GM18868 (cell line): ENCODE measurements around the gene PDGFD.
A peak's percentile ranks its signal among the peaks of the same experiment; 100 is the strongest.

Source experiments
- ATAC-seq: cut with Tn5 transposase; IDR thresholded peaks from one replicate; pipeline ENCODE4 v1.9.1; 2021; ENCODE audit warnings: mild to moderate bottlenecking, moderate library complexity; ENCODE audit not compliant: unreplicated experiment

Gene PDGFD

DNA sequence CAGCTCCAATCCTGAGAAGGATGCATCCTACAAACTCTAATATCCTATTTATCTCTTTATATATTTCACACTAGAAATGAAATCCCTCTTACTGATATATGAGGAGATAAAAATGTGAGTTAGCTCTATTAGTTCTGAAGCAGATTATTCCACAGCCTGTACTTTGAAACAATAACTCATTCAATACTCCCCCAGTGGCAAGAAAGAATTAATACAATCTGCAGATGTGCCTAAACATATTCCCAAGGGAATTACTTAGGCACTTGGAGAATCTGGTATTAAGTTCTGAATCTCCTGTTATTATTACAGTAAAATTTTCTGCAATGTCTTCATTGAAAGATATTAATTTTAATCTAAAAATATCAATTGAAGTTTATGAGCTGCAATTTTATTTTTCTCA lies 68.2 kb downstream of the PDGFD start:
- ATAC-seq: no peak

DNA sequence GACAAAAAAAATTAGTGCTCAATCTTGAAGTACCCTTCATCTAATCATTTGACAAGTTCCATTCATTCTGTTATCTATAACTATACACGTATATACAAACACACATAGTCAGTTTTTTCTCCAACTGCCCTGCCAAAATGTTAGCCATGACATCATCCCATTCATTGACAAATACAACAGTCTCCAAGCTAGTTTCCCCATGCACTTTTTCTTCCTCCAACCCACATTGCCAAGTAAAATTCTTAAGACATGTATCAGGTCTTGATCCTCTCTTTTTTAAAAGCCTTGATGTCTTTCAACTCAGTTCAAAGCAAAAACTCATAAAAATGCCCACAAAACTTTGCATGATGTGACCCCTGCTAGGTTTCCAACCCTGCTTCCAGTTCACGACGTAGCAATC lies 69.4 kb downstream of the PDGFD start:
- ATAC-seq: no peak

DNA sequence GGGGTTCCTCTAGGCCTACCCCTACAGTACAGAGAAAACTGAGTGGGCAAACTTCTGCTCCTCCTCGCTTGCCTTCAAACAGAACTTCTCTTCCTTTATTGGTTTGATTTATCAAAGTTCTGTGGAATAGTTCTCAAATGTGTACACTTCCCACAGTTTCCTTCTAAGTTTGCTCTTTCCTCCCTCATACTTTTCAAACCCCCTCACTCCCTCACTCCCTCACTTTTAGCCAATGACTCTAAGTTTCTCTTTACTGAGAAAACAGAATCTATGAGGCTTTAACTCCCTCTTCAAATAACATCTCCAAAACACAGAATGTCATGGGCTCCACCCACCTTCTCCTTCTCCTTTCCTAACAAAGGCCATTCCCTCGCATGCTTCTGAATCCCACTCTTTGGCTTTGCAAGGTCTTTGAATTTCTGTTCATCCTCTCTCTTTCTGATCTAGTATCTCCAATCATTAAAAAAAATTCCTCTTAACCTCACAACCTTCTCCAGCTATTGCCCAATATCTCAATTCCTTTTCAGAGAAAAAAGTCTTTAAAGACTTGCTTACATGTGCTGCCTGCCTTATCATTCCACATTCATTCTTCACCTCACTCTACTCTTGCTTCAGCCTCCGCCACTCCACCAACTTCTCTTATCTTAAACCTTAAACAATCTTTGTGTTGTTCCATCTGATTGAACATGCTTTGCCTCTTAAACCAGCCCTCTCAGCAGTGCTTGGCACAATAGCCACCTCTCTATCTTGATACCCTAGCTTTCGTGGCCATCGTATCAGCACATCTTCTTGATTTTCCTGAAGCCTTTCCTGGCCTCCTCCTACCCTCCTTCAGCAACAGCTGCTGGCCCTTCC lies 70.3 kb downstream of the PDGFD start:
- no peak for ATAC-seq

DNA sequence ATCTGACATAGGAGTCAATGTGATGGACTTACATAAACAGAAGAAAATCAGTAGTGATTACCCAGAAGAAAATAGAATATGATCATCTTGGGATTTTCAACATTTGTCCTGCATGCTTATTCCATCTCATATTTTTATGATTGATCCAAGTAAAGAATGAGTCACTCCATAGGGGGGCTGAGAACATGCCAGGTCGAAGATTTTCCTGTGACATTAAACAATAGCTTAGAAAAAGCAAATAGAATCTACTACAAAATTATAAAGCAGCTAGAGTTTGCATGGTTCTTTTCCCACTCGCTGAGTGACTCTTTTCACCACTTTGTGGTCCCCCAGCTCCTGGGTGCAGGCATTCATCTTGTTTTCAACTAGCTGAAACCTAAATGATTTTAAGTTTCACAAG lies 71.2 kb downstream of the PDGFD start:
- no peak for ATAC-seq

DNA sequence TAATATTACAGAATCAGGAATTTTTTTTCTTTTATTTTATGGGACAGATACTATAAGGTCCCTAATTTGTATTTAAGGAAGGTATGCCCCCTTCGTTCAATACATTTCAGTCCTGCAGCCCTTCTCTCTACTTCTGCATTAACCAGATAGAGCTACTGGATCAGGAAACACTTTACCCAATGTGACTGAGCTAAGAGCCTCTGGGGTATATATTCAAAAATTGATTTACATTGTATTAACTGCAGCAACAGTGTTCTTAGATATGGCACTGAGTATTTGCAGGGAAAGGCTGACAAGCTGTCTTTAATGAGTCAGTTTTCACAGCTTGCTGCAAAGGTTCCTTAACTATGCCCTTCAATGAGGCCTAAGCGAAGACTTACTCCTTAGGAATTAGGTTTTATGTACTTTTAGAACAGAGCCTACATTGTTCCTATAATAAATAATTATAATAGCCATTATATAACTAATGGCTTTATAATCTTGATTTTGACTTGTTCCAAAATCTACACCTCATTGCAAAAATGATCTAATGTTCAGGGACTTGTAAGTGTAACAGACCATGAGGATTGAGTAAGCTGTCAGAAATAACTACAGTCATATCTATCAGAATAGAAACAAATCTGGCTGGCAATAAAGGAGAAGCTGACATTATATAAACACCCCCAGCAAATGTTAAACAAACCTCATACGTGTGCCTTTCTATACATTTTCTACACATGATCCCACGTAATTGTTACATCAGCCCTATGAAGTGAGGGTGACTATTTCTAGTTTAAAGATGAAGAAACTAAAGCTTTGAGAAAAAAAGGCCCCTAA lies 72.5 kb downstream of the PDGFD start:
- ATAC-seq: no peak

DNA sequence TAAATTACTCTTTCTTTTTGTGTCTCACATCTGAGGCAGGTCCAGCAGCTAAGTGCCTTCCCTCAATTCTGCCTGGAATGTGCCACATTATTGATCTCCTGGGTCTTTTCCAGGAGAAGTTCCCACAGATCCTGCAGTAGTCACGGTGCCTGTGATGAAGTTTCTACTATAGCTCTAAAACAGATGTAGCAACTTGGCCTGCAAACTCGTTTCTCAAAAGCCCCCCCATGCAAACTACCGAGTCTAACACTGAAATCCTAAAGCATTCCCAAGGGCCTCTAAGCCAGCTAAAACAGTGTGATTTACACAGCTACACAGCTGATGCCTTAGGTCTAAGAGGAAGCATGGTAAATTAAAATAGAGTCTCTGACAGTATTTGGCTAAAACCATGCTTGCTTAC lies 73.2 kb downstream of the PDGFD start:
- ATAC-seq: no peak

DNA sequence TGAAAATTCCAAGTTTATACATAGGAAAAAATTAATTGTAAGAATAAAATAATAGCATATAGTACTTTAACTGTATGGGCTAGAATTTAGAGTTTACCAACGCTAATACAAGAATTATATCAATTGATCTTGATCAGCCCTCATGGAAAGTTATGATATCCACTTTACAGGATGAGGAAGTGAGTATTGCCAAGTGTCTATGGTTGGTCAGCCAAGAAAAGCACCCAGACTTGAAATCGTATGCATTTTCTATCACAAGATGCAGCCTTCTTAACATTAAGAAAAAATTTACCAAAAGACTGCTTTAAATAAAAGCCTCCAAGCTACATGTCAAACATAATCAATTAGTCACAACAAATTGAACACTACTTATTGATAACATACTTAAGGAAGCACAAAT lies 74.5 kb downstream of the PDGFD start:
- no peak for ATAC-seq

DNA sequence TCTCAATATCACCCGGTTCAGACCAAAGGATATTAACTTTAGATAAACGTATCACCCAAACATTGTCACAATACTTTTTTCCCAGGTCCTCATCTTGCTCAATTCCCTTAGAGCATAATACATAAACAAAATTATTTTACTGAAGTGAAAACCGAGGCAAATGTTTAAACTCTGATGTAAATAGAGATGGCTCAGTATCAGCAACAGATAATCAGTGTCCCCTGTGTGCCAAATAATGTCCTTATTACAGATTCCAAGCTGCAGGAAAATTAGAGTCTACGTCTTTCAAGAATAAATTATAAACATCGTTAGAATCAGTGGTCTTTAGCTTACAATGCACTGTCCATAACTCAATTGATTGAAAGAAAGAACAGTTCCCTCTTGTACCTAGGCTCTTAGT lies 77.3 kb downstream of the PDGFD start:
- no peak for ATAC-seq

DNA sequence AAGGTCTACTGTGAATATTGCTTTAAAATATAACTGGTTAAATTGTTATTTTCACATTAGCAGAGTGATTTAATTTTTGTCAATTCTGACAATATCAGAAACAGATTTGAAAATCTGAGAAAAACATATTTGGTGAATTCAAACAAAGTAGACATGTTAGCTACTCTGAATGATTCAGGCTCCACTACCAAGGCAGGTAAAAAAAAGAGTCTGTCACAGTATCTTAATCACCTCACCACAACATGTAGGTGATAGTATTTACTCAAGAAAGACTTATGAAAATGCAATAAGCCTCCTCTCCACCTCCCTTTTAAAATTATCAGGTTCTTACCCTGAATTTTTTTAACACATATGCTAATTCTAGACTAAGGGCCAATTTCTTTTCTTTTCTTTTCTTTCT lies 85.0 kb downstream of the PDGFD start:
- ATAC-seq: no peak

DNA sequence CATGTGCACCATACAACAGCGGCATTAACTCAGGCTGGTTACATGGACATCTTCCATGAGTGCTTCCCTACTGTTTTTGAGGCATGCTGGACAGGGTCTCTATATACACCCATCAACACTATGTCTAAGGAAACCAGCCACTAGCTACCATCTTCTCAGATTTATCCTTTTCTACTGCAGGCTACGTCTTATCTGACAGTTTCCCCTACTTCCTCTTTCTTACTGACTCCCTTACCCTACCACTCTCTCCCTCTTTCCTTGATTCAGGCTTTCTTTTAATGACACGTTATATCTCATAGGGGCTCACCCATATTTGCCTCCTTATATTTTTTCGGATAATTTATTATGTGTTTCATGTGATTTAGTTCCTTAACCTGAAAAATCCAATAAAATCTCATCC lies 85.7 kb downstream of the PDGFD start:
- no peak for ATAC-seq

DNA sequence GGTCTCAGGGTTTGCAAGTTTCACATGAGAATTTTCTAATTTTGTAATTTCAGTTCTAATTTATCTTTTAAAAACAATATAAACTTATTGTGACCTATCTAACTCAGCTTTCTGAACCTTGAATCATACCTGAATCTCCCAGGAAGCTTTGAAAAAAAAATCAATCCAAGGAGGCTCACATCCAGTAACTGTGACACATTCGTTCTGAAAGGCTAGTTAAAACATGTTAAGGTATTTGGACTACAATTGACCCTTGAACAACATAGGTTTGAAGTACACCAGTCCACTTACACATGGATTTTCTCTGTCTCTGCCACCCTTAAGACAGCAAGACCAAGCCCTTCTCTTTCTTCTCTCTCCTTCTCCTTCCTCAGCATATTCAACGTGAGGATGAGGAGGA lies 87.5 kb downstream of the PDGFD start:
- ATAC-seq: no peak

DNA sequence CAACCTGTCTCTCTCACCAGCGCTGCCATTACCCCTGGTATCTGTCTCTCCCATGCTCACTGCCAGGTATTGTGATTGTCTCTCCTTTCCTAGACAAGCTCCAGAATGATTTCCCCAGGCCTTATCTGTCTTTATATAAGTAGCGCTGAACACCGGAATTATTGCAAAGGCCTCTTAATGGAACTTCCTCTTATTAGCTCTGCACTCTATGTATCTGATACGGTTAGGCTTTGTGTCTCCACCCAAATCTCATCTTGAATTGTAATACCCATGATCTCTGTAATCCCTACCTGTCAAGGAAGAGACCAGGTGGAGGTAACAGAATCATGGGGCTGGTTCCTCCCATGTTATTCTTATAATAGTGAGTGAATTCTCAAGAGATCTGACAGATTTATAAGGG lies 88.2 kb downstream of the PDGFD start:
- no peak for ATAC-seq

DNA sequence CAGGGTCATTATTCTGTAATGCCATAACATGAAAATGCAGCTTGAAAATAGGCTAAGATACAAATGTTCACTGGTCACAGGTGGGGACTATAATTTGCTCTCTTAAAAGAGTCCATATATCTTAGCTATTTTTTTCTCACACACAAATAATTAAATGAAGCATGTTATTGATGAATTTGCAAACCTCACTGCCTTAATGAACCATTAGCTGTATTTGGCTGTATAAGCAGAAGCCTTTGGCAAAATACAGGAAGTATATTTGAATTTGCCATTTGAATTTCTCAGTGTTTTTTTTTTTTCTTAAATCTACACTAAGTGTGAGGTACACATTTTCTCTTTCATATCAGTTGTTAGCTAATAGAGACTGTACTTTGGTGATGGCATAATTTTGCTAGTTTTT lies 88.9 kb downstream of the PDGFD start:
- no peak for ATAC-seq

DNA sequence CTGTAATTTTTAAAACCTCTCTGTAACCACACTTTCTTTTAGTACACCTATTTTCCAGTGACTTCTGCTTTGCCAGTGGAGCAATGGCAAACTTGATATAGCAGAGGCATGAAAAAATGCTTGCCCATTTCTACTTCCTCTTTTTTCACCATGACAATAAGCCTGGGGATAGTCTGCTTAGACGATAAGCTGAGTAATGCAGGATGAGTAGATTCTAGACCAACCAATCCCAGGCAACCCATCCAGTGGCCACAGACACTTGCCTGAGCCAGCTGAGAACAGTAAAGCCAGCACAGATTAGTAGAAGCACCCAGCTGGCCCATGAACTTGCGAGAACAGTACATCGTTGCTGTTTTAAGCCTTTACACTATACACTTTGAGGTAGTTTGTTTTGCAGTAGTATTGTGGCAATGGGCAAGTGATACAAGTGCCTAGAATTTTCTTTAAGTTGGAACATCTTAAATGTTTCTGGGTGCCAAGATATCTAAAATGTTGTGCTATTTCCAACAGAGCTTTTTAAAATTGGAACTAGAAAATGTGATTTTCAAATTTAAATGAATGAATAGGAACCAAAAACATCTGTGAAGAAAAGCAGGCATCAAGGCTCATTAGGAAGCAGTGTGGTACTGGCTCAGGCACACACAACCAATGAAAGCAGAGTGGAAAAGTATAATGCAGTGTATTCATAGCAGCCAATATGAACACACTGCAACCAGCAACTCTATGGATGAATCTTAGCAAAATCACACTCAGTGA lies 89.8 kb downstream of the PDGFD start:
- peak; percentile 94 for ATAC-seq

DNA sequence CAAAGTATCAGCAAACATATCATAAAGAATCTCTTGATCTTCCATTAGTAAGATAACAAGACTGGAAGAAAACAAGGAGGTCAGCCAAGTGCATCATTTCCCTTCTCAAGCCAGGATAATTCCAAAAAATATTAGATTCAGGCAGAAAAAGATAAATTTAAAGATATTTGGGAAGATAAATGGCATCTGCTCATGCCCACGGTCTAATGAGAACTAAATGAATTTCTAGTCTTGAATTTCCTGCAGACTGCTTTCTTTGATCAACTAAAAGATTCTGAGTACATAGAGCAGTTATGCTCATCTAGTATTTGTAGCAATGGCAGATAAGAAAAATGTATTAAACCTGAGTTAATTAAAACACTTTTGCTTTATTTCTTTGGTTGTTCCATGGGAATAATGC lies 96.4 kb downstream of the PDGFD start:
- no peak for ATAC-seq

DNA sequence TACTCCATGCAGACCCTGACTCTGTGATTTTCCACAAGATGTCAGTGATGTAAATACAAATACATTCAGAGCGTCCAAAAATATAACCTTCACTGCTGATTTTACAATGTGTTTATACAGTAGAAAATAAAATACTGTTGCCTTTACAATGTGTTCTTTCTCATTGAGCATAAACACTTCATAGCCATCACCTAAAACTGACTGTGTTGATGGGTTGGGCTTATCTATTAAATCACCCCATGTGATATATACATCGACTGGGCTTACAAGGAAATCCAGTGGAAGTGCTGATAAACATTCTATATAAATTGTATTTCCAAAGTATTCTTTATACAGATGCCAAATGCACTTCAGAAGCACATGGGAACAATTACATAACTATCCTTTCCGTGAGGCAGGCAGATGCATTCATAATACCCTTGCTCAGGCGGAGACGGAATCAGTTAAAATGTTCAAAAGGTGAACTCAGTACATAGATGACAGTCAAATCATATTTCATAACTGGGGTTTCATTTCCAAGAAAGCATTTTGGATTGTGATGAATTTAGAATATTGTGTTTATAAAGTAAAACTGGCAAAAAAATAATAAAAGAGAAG lies 99.8 kb downstream of the PDGFD start:
- ATAC-seq: no peak

DNA sequence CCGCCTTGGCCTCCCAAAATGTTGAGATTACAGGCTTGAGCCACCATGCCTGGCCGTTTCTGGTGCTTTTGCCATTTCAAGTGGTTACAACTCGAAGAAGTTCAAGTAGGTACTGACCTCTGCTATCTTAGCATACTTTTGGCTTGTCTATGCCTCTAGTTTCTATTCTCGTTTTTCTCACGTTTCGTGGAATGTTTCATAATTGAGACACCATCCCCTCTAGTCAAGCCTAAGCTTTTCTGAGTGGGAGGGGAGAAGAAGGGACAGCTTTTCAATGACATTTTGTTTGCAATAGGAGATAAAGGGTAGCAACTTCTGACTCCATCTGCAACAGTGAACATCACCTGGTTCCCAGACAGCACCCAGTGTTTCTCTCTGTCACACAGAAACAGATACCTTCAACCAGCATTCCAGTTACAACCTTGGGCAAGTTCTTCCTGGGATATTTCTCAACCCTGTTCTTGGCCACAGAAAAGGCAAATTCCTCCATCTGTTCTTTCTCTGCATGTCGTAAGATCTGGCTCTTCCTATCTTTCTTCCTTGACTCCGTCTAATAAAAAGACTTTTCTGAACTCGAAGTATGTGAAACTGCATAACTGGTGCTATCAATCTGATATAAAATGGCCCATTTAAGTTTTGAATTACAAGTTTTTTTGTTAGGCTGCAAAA lies 102.0 kb downstream of the PDGFD start:
- no peak for ATAC-seq

DNA sequence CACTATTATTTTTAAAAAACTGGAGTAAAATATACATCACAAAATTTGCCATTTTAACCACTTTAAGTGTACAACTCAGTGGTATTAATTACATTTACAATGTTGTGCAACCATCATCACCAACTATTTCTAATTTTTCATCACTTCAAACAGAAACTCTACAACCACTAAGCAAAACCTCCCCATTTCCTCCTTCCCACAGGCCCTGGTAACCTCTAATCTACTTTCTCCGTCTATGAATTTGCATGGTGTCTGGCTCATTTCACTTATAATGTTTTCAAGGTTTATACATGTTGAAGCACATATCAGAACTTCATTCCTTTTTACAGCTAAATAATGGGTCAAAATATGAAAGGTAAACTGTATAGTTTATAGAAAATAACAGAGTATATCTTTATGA lies 103.1 kb downstream of the PDGFD start:
- no peak for ATAC-seq

DNA sequence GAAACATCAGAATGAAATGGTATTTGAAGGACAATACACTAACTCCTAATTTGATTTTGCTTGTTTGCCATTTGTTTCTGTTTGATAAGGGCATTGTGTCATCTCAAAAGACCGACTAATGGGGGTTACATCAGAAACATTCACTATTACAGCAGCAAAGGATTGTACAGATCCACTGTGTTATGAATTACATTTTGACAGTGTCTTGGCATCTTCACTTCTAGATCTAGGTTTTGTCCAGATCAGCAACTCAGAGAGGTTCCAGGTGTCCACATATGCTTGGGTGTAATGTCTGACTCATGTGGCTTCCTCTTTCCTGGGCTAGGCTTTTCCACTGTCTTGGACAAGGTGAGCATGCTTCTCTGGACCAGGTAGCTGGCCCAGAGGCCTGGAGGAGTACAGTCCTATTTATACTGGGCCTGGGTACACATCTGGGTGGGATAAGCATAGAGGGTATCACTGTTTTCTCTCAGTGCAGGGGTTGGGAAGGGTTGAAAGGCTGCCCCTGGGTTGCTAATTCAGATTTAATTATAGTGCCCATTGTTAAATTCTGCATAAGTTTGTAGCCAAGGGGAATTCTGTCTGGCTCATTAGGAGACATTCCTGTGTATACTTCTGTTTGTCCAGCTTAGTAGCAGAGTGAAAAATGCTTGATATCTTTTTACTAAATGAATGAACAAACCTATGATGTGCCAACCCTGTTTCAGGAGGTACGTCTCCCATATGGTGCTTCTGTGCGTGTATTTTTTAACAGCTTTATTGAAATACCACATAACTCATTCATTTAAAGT lies 103.7 kb downstream of the PDGFD start:
- no peak for ATAC-seq

DNA sequence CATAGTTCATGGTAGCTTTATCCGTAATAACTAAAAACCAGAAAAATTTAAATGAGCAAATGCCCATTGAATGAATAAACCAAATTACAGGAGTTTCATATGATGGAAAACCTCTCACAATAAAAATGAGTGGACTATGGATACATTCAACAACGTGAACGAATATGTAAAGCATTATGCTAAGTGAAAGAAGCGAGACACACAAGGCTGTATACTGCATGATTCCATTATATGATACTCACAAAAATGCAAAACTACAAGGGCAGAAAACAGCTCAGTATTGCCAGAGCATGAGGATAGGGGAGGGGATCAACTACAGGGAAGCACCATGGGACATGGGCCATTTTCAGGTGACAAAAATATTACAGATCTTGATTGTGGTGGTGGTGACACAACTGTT lies 105.3 kb downstream of the PDGFD start:
- ATAC-seq: no peak
